Endothelial cell of umbilical vein (primary cell): ENCODE data around the gene CLIC3. TPM values are rescaled to one million over a fixed set of nuclear protein-coding genes. Genes with fewer than 3 reads are reported as not detected.

Source experiments
- BruUV-seq: library from RNA; stranded (reverse); fragments of 400-500 nt; replicated peaks from 2 replicates; lab custom pipeline; 2021; lab: Mats Ljungman, UMichigan
- CTCF ChIA-PET: fragments of 300-600, 350-600 bp; sonication (Branson Sonifier 250); formaldehyde crosslinking; loops from one replicate; lab custom pipeline; 2021; ENCODE audit warnings: antibody characterized with exemption, inconsistent platforms; lab: Charles Lee
- POLR2A ChIA-PET: fragments of 300-600, 350-600 bp; sonication (Branson Sonifier 250); formaldehyde crosslinking; loops from one replicate; lab custom pipeline; 2021; ENCODE audit warnings: antibody characterized with exemption, inconsistent platforms; lab: Charles Lee
- DNase-seq: peaks from one replicate; pipeline ENCODE4 v3.0.0-alpha.2; 2011; ENCODE audit warnings: low read depth, low spot score
- FAIRE-seq: peaks from 2 replicates; lab custom pipeline; 2011; peaks lifted over from hg19 to GRCh38; lab: Jason Lieb, UNC
- H2AFZ ChIP-seq: 2 replicates; pipeline ENCODE4 v1.6.0; 2012; ENCODE audit warnings: low read depth, low read length, control low read depth, inconsistent platforms
- H3K27ac ChIP-seq: 2 replicates; pipeline ENCODE4 v1.5.1; 2011; ENCODE audit warnings: low read depth, mild to moderate bottlenecking, control low read depth, low read length, moderate library complexity; ENCODE audit not compliant: insufficient read depth
- H3K27me3 ChIP-seq, 2 experiments: 2 replicates each; pipeline versions ENCODE4 v1.6.0 to v1.6.1; 2011; ENCODE audit warnings: low read length in 2 of 2, mixed read lengths in 1 of 2; ENCODE audit not compliant: control insufficient read depth in 2 of 2, insufficient read depth in 2 of 2
- H3K36me3 ChIP-seq, 2 experiments: 2 replicates in 1 of 2; 3 replicates in 1 of 2; pipeline ENCODE4 v1.5.1; 2011; ENCODE audit warnings: low read length in 2 of 2, mild to moderate bottlenecking in 1 of 2, moderate library complexity in 1 of 2; ENCODE audit not compliant: control insufficient read depth in 2 of 2, insufficient read depth in 2 of 2; ENCODE audit errors: extremely low read depth in 1 of 2
- H3K4me1 ChIP-seq: 3 replicates; pipeline ENCODE4 v1.5.1; 2011; ENCODE audit warnings: mild to moderate bottlenecking, low read length; ENCODE audit not compliant: control insufficient read depth, insufficient read depth; ENCODE audit errors: extremely low read depth
- H3K4me2 ChIP-seq: 2 replicates; pipeline ENCODE4 v1.6.1; 2011; ENCODE audit warnings: low read length, control low read depth, mixed read lengths; ENCODE audit not compliant: insufficient read depth
- H3K4me3 ChIP-seq, 3 experiments: fragments of 200-600 bp in 1 of 3; sonication (generic), shearing (Covaris generic) in 1 of 3; replicated peaks in 1 of 3; 2 replicates each; pipeline ENCODE4 v1.5.1; 2011 to 2016; ENCODE audit warnings: control low read depth in 3 of 3, low read length in 3 of 3, mild to moderate bottlenecking in 2 of 3, inconsistent platforms in 1 of 3, low read depth in 1 of 3, moderate library complexity in 1 of 3; ENCODE audit not compliant: insufficient read depth in 1 of 3
- H3K79me2 ChIP-seq: 2 replicates; pipeline ENCODE4 v1.6.0; 2012; ENCODE audit warnings: low read length, inconsistent platforms; ENCODE audit not compliant: control insufficient read depth, insufficient read depth
- H3K9ac ChIP-seq: replicated peaks from 2 replicates; pipeline ENCODE3; 2011; ENCODE audit warnings: low read length, control low read depth; ENCODE audit not compliant: insufficient read depth; ENCODE audit errors: extremely low read depth
- H3K9me1 ChIP-seq: replicated peaks from 3 replicates; pipeline ENCODE4 v1.6.0; 2011; ENCODE audit warnings: mild to moderate bottlenecking, low read length; ENCODE audit not compliant: control insufficient read depth, insufficient read depth; ENCODE audit errors: extremely low read depth
- H3K9me3 ChIP-seq: replicated peaks from 2 replicates; pipeline ENCODE4 v1.5.1; 2012; ENCODE audit warnings: low read length, inconsistent platforms; ENCODE audit not compliant: control insufficient read depth, insufficient read depth
- H4K20me1 ChIP-seq: replicated peaks from 2 replicates; pipeline ENCODE3; 2011; ENCODE audit warnings: mild to moderate bottlenecking, low read length; ENCODE audit not compliant: control insufficient read depth, insufficient read depth; ENCODE audit errors: extremely low read depth
- CTCF ChIP-seq, 2 donors: IDR thresholded peaks; 1 replicate in 1 of 2; 2 replicates in 1 of 2; pipeline ENCODE4 v1.5.1; 2011; ENCODE audit warnings: low read length in 2 of 2, mild to moderate bottlenecking in 2 of 2, moderate library complexity in 2 of 2, control low read depth in 1 of 2, inconsistent platforms in 1 of 2, low read depth in 1 of 2; ENCODE audit not compliant: insufficient read depth in 1 of 2; ENCODE audit errors: extremely low read depth in 1 of 2
- EZH2 ChIP-seq: IDR thresholded peaks from 2 replicates; pipeline ENCODE4 v1.6.1; 2012; ENCODE audit warnings: borderline replicate concordance, low read depth, mild to moderate bottlenecking, moderate library complexity, low read length, inconsistent platforms; ENCODE audit not compliant: severe bottlenecking
- FOS ChIP-seq: IDR thresholded peaks from 2 replicates; pipeline ENCODE4 v1.6.1; 2011; ENCODE audit warnings: mild to moderate bottlenecking, low read length, moderate library complexity, borderline replicate concordance; ENCODE audit not compliant: insufficient read depth
- GATA2 ChIP-seq: IDR thresholded peaks from 2 replicates; pipeline ENCODE4 v1.7.0; 2011; ENCODE audit warnings: low read depth, mild to moderate bottlenecking, moderate library complexity, mixed read lengths, low read length; ENCODE audit not compliant: insufficient read length, insufficient read depth
- JUN ChIP-seq: IDR thresholded peaks from 2 replicates; pipeline ENCODE4 v1.6.1; 2011; ENCODE audit warnings: borderline replicate concordance, low read depth; ENCODE audit not compliant: insufficient read length, insufficient read depth
- MAX ChIP-seq: IDR thresholded peaks from 2 replicates; pipeline ENCODE4 v1.6.1; 2011; ENCODE audit not compliant: insufficient read depth, insufficient read length
- MYC ChIP-seq: IDR thresholded peaks from one replicate; pipeline ENCODE4 v1.6.1; 2011; ENCODE audit warnings: mild to moderate bottlenecking, low read depth, low read length
- POLR2A ChIP-seq: IDR thresholded peaks from 2 replicates; pipeline ENCODE4 v1.6.1; 2012; ENCODE audit warnings: low read depth, mild to moderate bottlenecking, control low read depth, low read length
- POLR2AphosphoS5 ChIP-seq: IDR thresholded peaks from 2 replicates; pipeline ENCODE4 v1.6.1; 2012; ENCODE audit warnings: low read depth, mild to moderate bottlenecking, control low read depth, low read length, moderate library complexity; ENCODE audit not compliant: insufficient read depth
- dilution Hi-C: fragments of 300-500 bp; cut with MboI; formaldehyde crosslinking; loops from one replicate; pipeline ENCODE4 v1.15.0; 2019; ENCODE audit warnings: low sequenced_read_pairs; ENCODE audit not compliant: extremely low pct_ligation_motif_present
- intact Hi-C: fragments of 100-400 bp; cut with micrococcal nuclease; formaldehyde crosslinking; loops from one replicate; pipeline ENCODE4 v1.10.0; 2022
- polyA plus RNA-seq, 4 experiments: library from polyadenylated mRNA; depleted of rRNA in 3 of 4; stranded (reverse) in 3 of 4; unstranded in 1 of 4; fragments of >200 nt; gene quantifications; 2 replicates each; pipeline versions ENCODE4 v1.2.1 to v1.2.3, GENCODE V29; 2011 to 2012; ENCODE audit warnings: missing spikeins in 1 of 4
- total RNA-seq: library from RNA; stranded (reverse); gene quantifications from 2 replicates; pipeline ENCODE4 v1.2.3, GENCODE V29; 2021

CLIC3 gene
- total and polyA plus RNA-seq, 2 donors (not counting 3 experiments of a cell fraction or from before 2014, with no cell fraction given): 2.3 TPM; not detected in 1

- Histone ChIP-seq H3K4me3 (no peak overlapping the region), H3K4me1 (no peaks in the 10 kb centered on the region), H3K4me2 (no peak overlapping the region), H3K79me2 (no peaks in the 10 kb centered on the region), H4K20me1 (no peaks in the 10 kb centered on the region), H3K27ac (no peak overlapping the region), H3K9me1 (no peaks in the 10 kb centered on the region), H3K36me3 (no peaks in the 10 kb centered on the region), H3K27me3 (no peaks in the 10 kb centered on the region), H2AFZ (no peak overlapping the region), H3K9ac (no peak overlapping the region), H3K9me3 (no peaks in the 10 kb centered on the region)
- dilution Hi-C loops (no loop called here), intact Hi-C loops (no loop called here)
- TF ChIP-seq MAX (no peak), EZH2 (no peak), CTCF (IDR thresholded peaks at IDR 0.05; ENCODE audit: extremely low read depth in 1 of 2, insufficient read depth in 1 of 2, low read depth in 1 of 2, low read length in 2 of 2) (no peak), POLR2AphosphoS5 (no peak), GATA2 (no peak), FOS (no peak), POLR2A (no peak), MYC (no peak), JUN (no peak)
- no peak for DNase-seq
- ChIA-PET CTCF (interaction anchor here (0.6 to 1.4 kb wide), 4 partner anchors 13 to 103 kb away, joined by 3 to 6 read pairs (median 4); no protein-coding TSS in a partner anchor), POLR2A (no interaction called here)
- FAIRE-seq: no peak
- BruUV-seq: no TSS peak
Observed at GRCh38 chr9:136960212-136960937, 36.0 kb downstream of the CLIC3 start.
